Skeletal muscle cell (primary cell): ENCODE results near the gene FPR2.
"Not testable (repeated sequence)": the region's sequence is repeated elsewhere in the genome, so short reads cannot be mapped to it uniquely, and the experiment has no call there.

Source experiments
- DNase-seq: peaks from one replicate; pipeline ENCODE4 v3.0.0-alpha.2; 2010; ENCODE audit warnings: low read depth
- H3K4me3 ChIP-seq: 2 replicates; pipeline ENCODE4 v1.5.1; 2011; ENCODE audit warnings: low read depth, mild to moderate bottlenecking, control low read depth, low read length, moderate library complexity

Gene FPR2

GRCh38 chr19:51800473-51801244 lies 39.7 kb downstream of the FPR2 start:
- no peak for DNase-seq
- no peak overlapping the region for H3K4me3 ChIP-seq

GRCh38 chr19:51802775-51803174 lies 41.8 kb downstream of the FPR2 start:
- H3K4me3 ChIP-seq, result no peak overlapping the region
- DNase-seq, result no peak

GRCh38 chr19:51803519-51803918 lies 42.5 kb downstream of the FPR2 start:
- DNase-seq, result no peak
- H3K4me3 ChIP-seq, result no peak overlapping the region

- H3K4me3 ChIP-seq, result no peak overlapping the region
- no peak for DNase-seq
Observed at GRCh38 chr19:51803967-51804366, 43.0 kb downstream of the FPR2 start.

- H3K4me3 ChIP-seq, DNase-seq: not testable (repeated sequence)
Observed at GRCh38 chr19:51804789-51805188, 43.8 kb downstream of the FPR2 start.

GRCh38 chr19:51805396-51805795 lies 44.4 kb downstream of the FPR2 start:
- not testable (repeated sequence) for DNase-seq, H3K4me3 ChIP-seq

GRCh38 chr19:51806571-51806970 lies 45.6 kb downstream of the FPR2 start:
- H3K4me3 ChIP-seq, DNase-seq: not testable (repeated sequence)

GRCh38 chr19:51807111-51807701 lies 46.2 kb downstream of the FPR2 start:
- no peak for DNase-seq
- no peak overlapping the region for H3K4me3 ChIP-seq

- DNase-seq, result no peak
- no peak overlapping the region for H3K4me3 ChIP-seq
Observed at GRCh38 chr19:51807925-51808324, 46.9 kb downstream of the FPR2 start.

- H3K4me3 ChIP-seq, result no peak overlapping the region
- no peak for DNase-seq
Observed at GRCh38 chr19:51808333-51808986, 47.5 kb downstream of the FPR2 start.

GRCh38 chr19:51809787-51810186 lies 48.8 kb downstream of the FPR2 start:
- no peak overlapping the region for H3K4me3 ChIP-seq
- DNase-seq, result no peak

- no peak overlapping the region for H3K4me3 ChIP-seq
- DNase-seq, result no peak
Observed at GRCh38 chr19:51810223-51810622, 49.2 kb downstream of the FPR2 start.

- DNase-seq, result no peak
- no peak overlapping the region for H3K4me3 ChIP-seq
Observed at GRCh38 chr19:51811344-51811743, 50.4 kb downstream of the FPR2 start.

- H3K4me3 ChIP-seq, result no peak overlapping the region
- DNase-seq, result no peak
Observed at GRCh38 chr19:51815043-51815442, 54.1 kb downstream of the FPR2 start.

GRCh38 chr19:51816711-51817110 lies 55.7 kb downstream of the FPR2 start:
- no peak for DNase-seq
- H3K4me3 ChIP-seq, result no peak overlapping the region

- DNase-seq, result no peak
- H3K4me3 ChIP-seq, result no peak overlapping the region
Observed at GRCh38 chr19:51820011-51820410, 59.0 kb downstream of the FPR2 start.
